Measurements from ENCODE around the gene KCNMB4.

- TF ChIP-seq CTCF (conservative IDR thresholded peaks at IDR 0.05; ENCODE audit: low read depth, low read length) = no peak
- TF ChIP-seq EZH2 (IDR thresholded peaks at IDR 0.05; ENCODE audit: borderline replicate concordance, low read depth, low read length, poor library complexity, severe bottlenecking) = no peak
These were observed 70.7 kb downstream of the KCNMB4 start for GRCh38 chr12:70436836-70437235.

Measured in A673 (cell line).